Adrenal gland (tissue), 12 donors: Measurements from ENCODE around the gene UPF3B. TPM values are rescaled to one million over a fixed set of nuclear protein-coding genes. Genes with fewer than 3 reads are reported as not detected.
"Not testable (repeated sequence)": the region's sequence is repeated elsewhere in the genome, so short reads cannot be mapped to it uniquely, and the experiment has no call there.

Source experiments
- DNase-seq, 7 donors: peaks; one replicate each; pipeline ENCODE4 v3.0.0-alpha.2; 2019 to 2020
- H3K27ac ChIP-seq, 5 donors: fragments of 200-600 bp; sonication (generic) in 4 of 5; 1 replicate in 3 of 5; 2 replicates in 2 of 5; pipeline versions ENCODE4 v1.5.1 to v1.8.0; 2016 to 2020; ENCODE audit warnings: mild to moderate bottlenecking in 1 of 5
- H3K27me3 ChIP-seq: fragments of 200-600 bp; 2 replicates; pipeline ENCODE4 v1.8.0; 2021
- H3K36me3 ChIP-seq, 2 donors: fragments of 200-600 bp; replicated peaks in 1 of 2; 1 replicate in 1 of 2; 2 replicates in 1 of 2; pipeline versions ENCODE4 v1.5.1 to v1.8.0; 2018 to 2022
- H3K4me1 ChIP-seq, 2 donors: fragments of 200-600 bp; replicated peaks in 1 of 2; 1 replicate in 1 of 2; 2 replicates in 1 of 2; pipeline versions ENCODE4 v1.5.1 to v1.8.0; 2018 to 2021
- H3K4me3 ChIP-seq, 4 donors: fragments of 200-600 bp; sonication (generic) in 3 of 4; one replicate each; pipeline ENCODE4 v1.5.1; 2016 to 2018
- H3K9me3 ChIP-seq, 3 donors: fragments of 200-600 bp; sonication (generic) in 1 of 3; replicated peaks in 1 of 3; 1 replicate in 2 of 3; 2 replicates in 1 of 3; pipeline versions ENCODE4 v1.5.1 to v1.8.0; 2016 to 2021
- CTCF ChIP-seq, 6 experiments: fragments of 450-650 bp in 4 of 6; fragments of 200-600 bp in 2 of 6; sonication (generic) in 1 of 6; IDR thresholded peaks; 1 replicate in 5 of 6; 2 replicates in 1 of 6; pipeline versions ENCODE4 v1.5.1 to v1.8.0; 2016 to 2021; ENCODE audit warnings: antibody characterized with exemption in 6 of 6, mild to moderate bottlenecking in 2 of 6, moderate library complexity in 1 of 6
- POLR2A ChIP-seq, 2 donors: fragments of 450-650 bp; IDR thresholded peaks; one replicate each; pipeline ENCODE4 v1.6.1; 2017; ENCODE audit warnings: antibody characterized with exemption in 2 of 2, mild to moderate bottlenecking in 2 of 2, moderate library complexity in 1 of 2
- WGBS, 4 donors: extraction: QIAGEN DNeasy Blood & Tissue Kit in 2 of 4; methylation state at CpG; one replicate each; pipeline versions ENCODE4 v1.1.5 to v1.1.7; 2013 to 2017; 5-methylcytosine and 5-hydroxymethylcytosine counted together
- intact Hi-C, 2 donors: fragments of 100-400 bp; cut with DNase I; formaldehyde crosslinking; loops; one replicate each; pipeline versions ENCODE4 v1.14.1 to v1.15.0; 2022 to 2023
- polyA plus RNA-seq, 3 donors: library from polyadenylated mRNA; stranded (reverse); fragments of 200-250 nt in 2 of 3; fragments of 350-450 nt in 1 of 3; fragmentation: Illumina TruSeq in 1 of 3; extraction: RNeasy Lipid Tissue Mini Kit (QIAGEN cat#74804) in 1 of 3; gene quantifications; one replicate each; pipeline ENCODE4 v1.2.3, GENCODE V29; 2013 to 2014
- total RNA-seq, 9 donors: library from RNA; depleted of rRNA in 4 of 9; stranded (reverse); fragments of >200 nt in 4 of 9; fragments of 120-200 nt in 1 of 9; fragmentation: NEBNext Ultra II Directional in 1 of 9; extraction: Animal tissue kit (Norgen Biotek cat#: 25700) in 1 of 9; gene quantifications; one replicate each; pipeline versions ENCODE4 v1.1.0 to v1.2.4, GENCODE V29; 2013 to 2023
- donor health status: healthy with polysubstance abuse.
- donor health status: Bipolar disorder and iron deficiency.
- donor health status: DM: yes; HTN: yes; CAD: no.
- donor health status: DM: no; HTN: no; CAD: no.
- donor health status: DM: no; HTN: no; CAD: no.
- donor health status: DM: yes; HTN: yes; CAD: no.

Gene UPF3B
- total and polyA plus RNA-seq, 12 donors, result 0.95 to 27.1 (median 4.7) TPM

GRCh38 chrX:119833905-119834304, 18.9 kb downstream of the UPF3B start:
- no peak overlapping the region for H3K4me3 ChIP-seq
- no peaks in the 10 kb centered on the region for H3K4me1 ChIP-seq
- H3K27me3 ChIP-seq, result no peaks in the 10 kb centered on the region
- 75 to 94% (median 83%) methylated on average over 3 of the region's 3 CpGs for WGBS, 4 donors
- H3K9me3 ChIP-seq, result no peaks in the 10 kb centered on the region
- no peak for DNase-seq
- intact Hi-C loops, result no loop called here
- H3K27ac ChIP-seq, result no peak overlapping the region
- peaks cover 0 to 20% of the 10 kb centered on the region in 2 donors for H3K36me3 ChIP-seq
- TF ChIP-seq POLR2A (IDR thresholded peaks at IDR 0.05), result no peak
- TF ChIP-seq CTCF (IDR thresholded peaks at IDR 0.05), result no peak

- no peak for DNase-seq
- Histone ChIP-seq H3K36me3 (peaks cover 0 to under 1% of the 10 kb centered on the region in 2 donors), H3K27me3 (no peaks in the 10 kb centered on the region), H3K27ac (no peak overlapping the region), H3K9me3 (no peaks in the 10 kb centered on the region), H3K4me3 (no peak overlapping the region), H3K4me1 (no peaks in the 10 kb centered on the region)
- intact Hi-C loops, result no loop called here
- TF ChIP-seq POLR2A (IDR thresholded peaks at IDR 0.05), result no peak
- TF ChIP-seq CTCF (IDR thresholded peaks at IDR 0.05), result no peak
- 86 to 100% (median 91%) methylated on average over 5 of the region's 5 CpGs for WGBS, 4 donors
These were observed 24.3 kb downstream of the UPF3B start for GRCh38 chrX:119828446-119828845.

DNA sequence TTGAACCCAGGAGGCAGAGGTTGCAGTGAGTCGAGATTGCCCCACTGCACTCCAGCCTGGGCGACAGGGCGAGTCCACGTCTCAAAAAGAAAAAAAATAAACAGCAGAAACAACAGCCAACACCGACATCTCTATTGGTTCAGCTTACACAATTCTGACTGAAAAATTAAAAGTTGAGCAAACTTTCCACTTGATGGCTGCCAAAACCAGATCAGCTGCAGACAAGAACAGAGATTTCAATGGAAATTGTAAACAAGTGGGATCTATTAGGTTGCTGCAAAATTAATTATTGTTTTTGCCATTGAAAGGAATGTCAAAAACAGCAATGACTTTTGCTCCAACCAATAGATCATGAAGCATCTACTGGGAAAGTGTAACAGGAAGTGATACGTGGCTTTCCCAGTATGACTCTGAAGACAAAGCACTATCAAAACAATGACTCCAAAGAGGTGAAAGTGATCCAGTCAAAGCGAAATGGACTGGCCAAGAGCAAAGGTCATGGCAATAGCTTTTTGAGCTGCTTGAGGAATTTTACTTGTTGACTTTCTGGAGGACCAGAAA, 26.3 kb downstream of the UPF3B start:
- DNase-seq, result no peak
- no peaks in the 10 kb centered on the region for H3K27me3 ChIP-seq
- WGBS, 4 donors, result 59 to 63% (median 61%) methylated on average over 6 to 7 of the region's 7 CpGs
- H3K4me1 ChIP-seq, result no peaks in the 10 kb centered on the region
- no peaks in the 10 kb centered on the region for H3K9me3 ChIP-seq
- no peaks in the 10 kb centered on the region for H3K36me3 ChIP-seq
- no peak overlapping the region for H3K27ac ChIP-seq
- intact Hi-C loops, result no loop called here
- H3K4me3 ChIP-seq, result no peak overlapping the region
- TF ChIP-seq POLR2A (IDR thresholded peaks at IDR 0.05) (no peak), CTCF (IDR thresholded peaks at IDR 0.05) (no peak)

GRCh38 chrX:119824221-119824620, 28.5 kb downstream of the UPF3B start:
- WGBS, 4 donors, result 31 to 40% (median 31%) methylated on average over 1 to 3 of the region's 5 CpGs; no CpG with 5 or more reads in 1 of the 4 donors
- H3K36me3 ChIP-seq, DNase-seq, H3K4me1 ChIP-seq, H3K4me3 ChIP-seq, H3K27me3 ChIP-seq, H3K9me3 ChIP-seq, intact Hi-C loops, H3K27ac ChIP-seq: not testable (repeated sequence)

- H3K4me1 ChIP-seq, H3K27ac ChIP-seq, H3K4me3 ChIP-seq, H3K9me3 ChIP-seq, H3K27me3 ChIP-seq, intact Hi-C loops, H3K36me3 ChIP-seq, DNase-seq: not testable (repeated sequence)
- WGBS, 4 donors, result 59 to 74% (median 64%) methylated on average over 3 of the region's 3 CpGs
These were observed 31.1 kb downstream of the UPF3B start for GRCh38 chrX:119821703-119822102.
